GM12878 (cell line): ENCODE measurements around the gene CBLN2. TPM values are rescaled to one million over a fixed set of nuclear protein-coding genes. Genes with fewer than 3 reads are reported as not detected.

Experiments
- ATAC-seq: fragments of 200-7000 bp; cut with Tn5 transposase; 3 replicates; pipeline ENCODE4 v1.9.1; 2020; ENCODE audit warnings: mild to moderate bottlenecking, moderate library complexity
- BruUV-seq: library from RNA; stranded (reverse); fragments of 400-500 nt; replicated peaks from 2 replicates; lab custom pipeline; 2021; lab: Mats Ljungman, UMichigan
- CTCF ChIA-PET: fragments of 300-600 bp; sonication (Branson Sonifier 250); formaldehyde crosslinking; extraction: SDS; loops from one replicate; lab custom pipeline; 2021; ENCODE audit warnings: inconsistent platforms; lab: Yijun Ruan, JAX
- POLR2A ChIA-PET: fragments of 350-600 bp; formaldehyde crosslinking; extraction: SDS; loops from one replicate; lab custom pipeline; 2021; ENCODE audit warnings: inconsistent platforms; lab: Charles Lee
- RAD21 ChIA-PET: fragments of 300-600 bp; sonication (Branson Sonifier 250); formaldehyde crosslinking; loops from one replicate; lab custom pipeline; 2023; ENCODE audit warnings: antibody characterized with exemption; ENCODE audit not compliant: unreplicated experiment; lab: Charles Lee
- SMC1A ChIA-PET: fragments of 300-600 bp; sonication (Branson Sonifier 250); formaldehyde crosslinking; loops from one replicate; lab custom pipeline; 2023; ENCODE audit not compliant: unreplicated experiment, uncharacterized antibody; lab: Charles Lee
- DNase-seq: peaks from one replicate; pipeline ENCODE4 v3.0.0-alpha.2; 2011; ENCODE audit warnings: low read depth, low spot score
- FAIRE-seq: peaks from 3 replicates; lab custom pipeline; 2011; peaks lifted over from hg19 to GRCh38; lab: Jason Lieb, UNC
- H2AFZ ChIP-seq: 2 replicates; pipeline ENCODE4 v1.6.0; 2011; ENCODE audit warnings: low read depth, low read length, control low read depth; ENCODE audit not compliant: control insufficient read depth
- H3K27ac ChIP-seq: 2 replicates; pipeline ENCODE4 v1.5.1; 2011; ENCODE audit warnings: control low read depth; ENCODE audit not compliant: control insufficient read depth, insufficient read depth
- H3K27me3 ChIP-seq, 2 experiments: replicated peaks in 1 of 2; 2 replicates each; pipeline versions ENCODE4 v1.6.0 to v1.6.1; 2011; ENCODE audit warnings: low read length in 1 of 2; ENCODE audit not compliant: control insufficient read depth in 2 of 2, insufficient read depth in 2 of 2
- H3K36me3 ChIP-seq, 2 experiments: 2 replicates each; pipeline ENCODE4 v1.5.1; 2011; ENCODE audit warnings: low read length in 1 of 2; ENCODE audit not compliant: control insufficient read depth in 2 of 2, insufficient read depth in 2 of 2
- H3K4me1 ChIP-seq: 2 replicates; pipeline ENCODE4 v1.6.1; 2011; ENCODE audit warnings: mild to moderate bottlenecking, low read length, moderate library complexity, mixed read lengths; ENCODE audit not compliant: control insufficient read depth, insufficient read depth
- H3K4me2 ChIP-seq: 2 replicates; pipeline ENCODE4 v1.6.0; 2011; ENCODE audit warnings: control low read depth; ENCODE audit not compliant: control insufficient read depth, insufficient read depth
- H3K4me3 ChIP-seq: fragments of 200-600 bp; sonication (generic); 2 replicates; pipeline ENCODE4 v1.5.1; 2016
- H3K79me2 ChIP-seq: 2 replicates; pipeline ENCODE4 v1.6.0; 2011; ENCODE audit warnings: low read length; ENCODE audit not compliant: control insufficient read depth, insufficient read depth
- H3K9ac ChIP-seq: 2 replicates; pipeline ENCODE4 v1.8.0; 2011; ENCODE audit warnings: low read length, control low read depth, mixed read lengths; ENCODE audit not compliant: control insufficient read depth, insufficient read depth
- H3K9me3 ChIP-seq: replicated peaks from 3 replicates; pipeline ENCODE4 v1.5.1; 2011; ENCODE audit warnings: mild to moderate bottlenecking, low read length; ENCODE audit not compliant: control insufficient read depth, insufficient read depth
- H4K20me1 ChIP-seq: 2 replicates; pipeline ENCODE4 v1.6.0; 2011; ENCODE audit not compliant: control insufficient read depth, insufficient read depth
- CEBPB ChIP-seq, 2 experiments: fragments of 150-350 bp in 1 of 2; IDR thresholded peaks; 2 replicates each; pipeline ENCODE4 v1.6.1; 2012 to 2014; ENCODE audit warnings: low read depth in 2 of 2, low read length in 2 of 2, borderline replicate concordance in 1 of 2, inconsistent platforms in 1 of 2
- CHD2 ChIP-seq: IDR thresholded peaks from 2 replicates; pipeline ENCODE4 v1.6.1; 2011; ENCODE audit warnings: low read depth, low read length, improper control_type of control experiment, borderline replicate concordance
- CREB1 ChIP-seq: IDR thresholded peaks from 2 replicates; pipeline ENCODE4 v1.6.1; 2012; ENCODE audit warnings: low read depth, mild to moderate bottlenecking, inconsistent platforms
- EP300 ChIP-seq, 2 experiments: fragments of 150-350 bp in 1 of 2; IDR thresholded peaks; 2 replicates each; pipeline ENCODE4 v1.6.1; 2011 to 2012; ENCODE audit warnings: low read depth in 2 of 2, low read length in 2 of 2, borderline replicate concordance in 1 of 2, improper control_type of control experiment in 1 of 2, inconsistent platforms in 1 of 2; ENCODE audit not compliant: control insufficient read depth in 1 of 2
- IKZF2 ChIP-seq, 2 experiments: fragments of 450-650 bp; IDR thresholded peaks; 2 replicates each; pipeline ENCODE4 v1.6.1; 2017; ENCODE audit warnings: mild to moderate bottlenecking in 2 of 2, moderate library complexity in 2 of 2
- JUNB ChIP-seq: IDR thresholded peaks from 2 replicates; pipeline ENCODE4 v1.6.1; 2016; ENCODE audit warnings: antibody characterized with exemption, mild to moderate bottlenecking
- NR2C2 ChIP-seq: IDR thresholded peaks from 2 replicates; pipeline ENCODE4 v1.6.1; 2011; ENCODE audit warnings: borderline replicate concordance, low read depth; ENCODE audit not compliant: control insufficient read depth, insufficient read length
- NR2F1 ChIP-seq: fragments of 450-650 bp; conservative IDR thresholded peaks from 2 replicates; pipeline ENCODE4 v1.6.1; 2017; ENCODE audit warnings: mild to moderate bottlenecking
- PAX8 ChIP-seq: fragments of 450-650 bp; IDR thresholded peaks from 2 replicates; pipeline ENCODE4 v1.6.1; 2017; ENCODE audit warnings: mild to moderate bottlenecking, moderate library complexity
- RELA ChIP-seq: fragments of 450-650 bp; IDR thresholded peaks from 2 replicates; pipeline ENCODE4 v1.8.0; 2014; ENCODE audit warnings: borderline replicate concordance; ENCODE audit not compliant: partially characterized antibody
- SRF ChIP-seq, 2 experiments: IDR thresholded peaks; 2 replicates each; pipeline ENCODE4 v1.6.1; 2011; ENCODE audit warnings: low read depth in 2 of 2, low read length in 2 of 2, mild to moderate bottlenecking in 1 of 2, moderate library complexity in 1 of 2
- TCF3 ChIP-seq: IDR thresholded peaks from 2 replicates; pipeline ENCODE4 v1.6.1; 2012; ENCODE audit warnings: low read depth, mild to moderate bottlenecking, low read length, borderline replicate concordance; ENCODE audit not compliant: insufficient read depth
- ZBED1 ChIP-seq: IDR thresholded peaks from 2 replicates; pipeline ENCODE4 v1.6.1; 2016; ENCODE audit warnings: borderline replicate concordance
- ZNF217 ChIP-seq: fragments of 450-650 bp; IDR thresholded peaks from 2 replicates; pipeline ENCODE4 v1.6.1; 2017; ENCODE audit warnings: antibody characterized with exemption, mild to moderate bottlenecking
- ZNF384 ChIP-seq: IDR thresholded peaks from 2 replicates; pipeline ENCODE4 v1.6.1; 2012; ENCODE audit warnings: low read depth, mild to moderate bottlenecking, low read length, improper control_type of control experiment, borderline replicate concordance
- WGBS: methylation state at CpG from one replicate; pipeline ENCODE4 v1.1.6; 2016; ENCODE audit warnings: low lambda C conversion rate; ENCODE audit not compliant: insufficient replicate concordance, insufficient coverage; ENCODE audit errors: missing lambda C conversion rate; 5-methylcytosine and 5-hydroxymethylcytosine counted together
- in situ Hi-C: fragments of 300-500 bp; cut with MboI; formaldehyde crosslinking; loops from 9 replicates; pipeline ENCODE4 v1.14.3; 2018; ENCODE audit warnings: mixed read lengths
- intact Hi-C: fragments of 100-400 bp; cut with micrococcal nuclease; formaldehyde crosslinking; loops from one replicate; pipeline ENCODE4 v1.14.2; 2022; ENCODE audit not compliant: unreplicated experiment
- polyA plus RNA-seq, 11 experiments: library from polyadenylated mRNA; depleted of rRNA in 4 of 11; unstranded in 6 of 11; stranded (reverse) in 5 of 11; fragments of >200 nt; fragmentation: Nextera tagmentation in 4 of 11; fragmentation: Illumina TruSeq in 1 of 11; extraction: Ambion mirVana in 4 of 11; extraction: Trizol in 1 of 11; gene quantifications; 1 replicate in 1 of 11; 2 replicates in 10 of 11; pipeline versions ENCODE4 v1.2.1 to v1.2.3, GENCODE V29; 2011 to 2016; ENCODE audit warnings: inconsistent platforms in 2 of 11, missing spikeins in 2 of 11, low read depth in 1 of 11
- total RNA-seq, 4 experiments: library from RNA; depleted of rRNA in 3 of 4; stranded (reverse); fragments of >200 nt in 3 of 4; fragmentation: Illumina TruSeq in 1 of 4; extraction: Trizol in 1 of 4; gene quantifications; 2 replicates each; pipeline versions ENCODE4 v1.2.1 to v1.2.3, GENCODE V29; 2013 to 2021
- TF ChIP-seq, protein P1 (sequence below): fragments of 450-650 bp; formaldehyde crosslinking; IDR thresholded peaks from 2 replicates; pipeline ENCODE4 v1.5.0; 2022; ENCODE audit warnings: mild to moderate bottlenecking, missing genetic modification characterization
- TF ChIP-seq, protein P2 (sequence below): IDR thresholded peaks from 2 replicates; pipeline ENCODE4 v1.6.1; 2012; ENCODE audit warnings: low read depth, low read length, improper control_type of control experiment

Gene CBLN2
- total and polyA plus RNA-seq, 10 of the 15 experiments (the other 5 are each of a cell fraction or from before 2014, with no cell fraction given), result 0.11 to 14.6 (median 0.30) TPM; not detected in 2

DNA sequence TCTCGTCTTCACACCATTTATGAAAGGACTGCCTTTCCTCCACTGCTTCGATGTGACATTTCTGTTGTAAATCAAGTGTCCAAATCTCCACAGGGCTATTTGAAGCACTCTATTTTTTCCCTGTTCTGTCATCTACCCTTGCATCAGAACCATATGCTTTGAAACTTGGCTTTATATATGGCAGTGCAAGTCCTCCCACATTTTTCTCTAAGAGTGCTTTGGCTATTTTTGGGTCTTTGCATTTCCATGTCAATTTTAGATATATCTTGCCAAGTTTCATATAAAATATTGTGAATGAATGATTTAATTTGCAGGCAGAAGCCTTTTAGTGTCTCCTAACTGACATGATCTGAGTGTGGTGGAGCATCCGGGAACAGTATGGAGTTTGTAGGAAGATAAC is 37.8 kb upstream of the CBLN2 start:
- no peaks in the 10 kb centered on the region for H4K20me1 ChIP-seq
- DNase-seq, result no peak
- FAIRE-seq, result no peak
- SMC1A ChIA-PET, result no interaction called here
- WGBS, result 49% methylated on average over 3 of the region's 3 CpGs
- intact Hi-C loops (no loop called here), in situ Hi-C loops (no loop called here)
- TF ChIP-seq SRF (IDR thresholded peaks at IDR 0.05; ENCODE audit: low read depth in 2 of 2, low read length in 2 of 2), result no peak
- TF ChIP-seq CREB1, result no peak
- no peak for TF ChIP-seq ZNF217
- no peak for TF ChIP-seq TCF3
- TF ChIP-seq CHD2, result no peak
- no peak for TF ChIP-seq NR2C2
- no peak for TF ChIP-seq JUNB
- TF ChIP-seq, protein P1, sequence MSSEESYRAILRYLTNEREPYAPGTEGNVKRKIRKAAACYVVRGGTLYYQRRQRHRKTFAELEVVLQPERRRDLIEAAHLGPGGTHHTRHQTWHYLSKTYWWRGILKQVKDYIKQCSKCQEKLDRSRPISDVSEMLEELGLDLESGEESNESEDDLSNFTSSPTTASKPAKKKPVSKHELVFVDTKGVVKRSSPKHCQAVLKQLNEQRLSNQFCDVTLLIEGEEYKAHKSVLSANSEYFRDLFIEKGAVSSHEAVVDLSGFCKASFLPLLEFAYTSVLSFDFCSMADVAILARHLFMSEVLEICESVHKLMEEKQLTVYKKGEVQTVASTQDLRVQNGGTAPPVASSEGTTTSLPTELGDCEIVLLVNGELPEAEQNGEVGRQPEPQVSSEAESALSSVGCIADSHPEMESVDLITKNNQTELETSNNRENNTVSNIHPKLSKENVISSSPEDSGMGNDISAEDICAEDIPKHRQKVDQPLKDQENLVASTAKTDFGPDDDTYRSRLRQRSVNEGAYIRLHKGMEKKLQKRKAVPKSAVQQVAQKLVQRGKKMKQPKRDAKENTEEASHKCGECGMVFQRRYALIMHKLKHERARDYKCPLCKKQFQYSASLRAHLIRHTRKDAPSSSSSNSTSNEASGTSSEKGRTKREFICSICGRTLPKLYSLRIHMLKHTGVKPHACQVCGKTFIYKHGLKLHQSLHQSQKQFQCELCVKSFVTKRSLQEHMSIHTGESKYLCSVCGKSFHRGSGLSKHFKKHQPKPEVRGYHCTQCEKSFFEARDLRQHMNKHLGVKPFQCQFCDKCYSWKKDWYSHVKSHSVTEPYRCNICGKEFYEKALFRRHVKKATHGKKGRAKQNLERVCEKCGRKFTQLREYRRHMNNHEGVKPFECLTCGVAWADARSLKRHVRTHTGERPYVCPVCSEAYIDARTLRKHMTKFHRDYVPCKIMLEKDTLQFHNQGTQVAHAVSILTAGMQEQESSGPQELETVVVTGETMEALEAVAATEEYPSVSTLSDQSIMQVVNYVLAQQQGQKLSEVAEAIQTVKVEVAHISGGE (CRISPR knock-in tag), result no peak
- no peak for TF ChIP-seq EP300 (IDR thresholded peaks at IDR 0.05; ENCODE audit: borderline replicate concordance in 1 of 2, control insufficient read depth in 1 of 2, low read depth in 2 of 2, low read length in 2 of 2)
- TF ChIP-seq RELA, result no peak
- no peak for TF ChIP-seq NR2F1
- no peak for TF ChIP-seq CEBPB (IDR thresholded peaks at IDR 0.05; ENCODE audit: borderline replicate concordance in 1 of 2, low read depth in 2 of 2, low read length in 2 of 2)
- no peak for TF ChIP-seq PAX8
- TF ChIP-seq IKZF2 (IDR thresholded peaks at IDR 0.05), result no peak
- TF ChIP-seq, protein P2, sequence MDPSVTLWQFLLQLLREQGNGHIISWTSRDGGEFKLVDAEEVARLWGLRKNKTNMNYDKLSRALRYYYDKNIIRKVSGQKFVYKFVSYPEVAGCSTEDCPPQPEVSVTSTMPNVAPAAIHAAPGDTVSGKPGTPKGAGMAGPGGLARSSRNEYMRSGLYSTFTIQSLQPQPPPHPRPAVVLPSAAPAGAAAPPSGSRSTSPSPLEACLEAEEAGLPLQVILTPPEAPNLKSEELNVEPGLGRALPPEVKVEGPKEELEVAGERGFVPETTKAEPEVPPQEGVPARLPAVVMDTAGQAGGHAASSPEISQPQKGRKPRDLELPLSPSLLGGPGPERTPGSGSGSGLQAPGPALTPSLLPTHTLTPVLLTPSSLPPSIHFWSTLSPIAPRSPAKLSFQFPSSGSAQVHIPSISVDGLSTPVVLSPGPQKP, result no peak
- TF ChIP-seq ZBED1, result no peak
- no peak for TF ChIP-seq ZNF384
- BruUV-seq, result no TSS peak
- H3K36me3 ChIP-seq, result no peaks in the 10 kb centered on the region
- H3K27me3 ChIP-seq, result no peaks in the 10 kb centered on the region
- CTCF ChIA-PET, result no interaction called here
- POLR2A ChIA-PET, result no interaction called here
- H3K27ac ChIP-seq, result no peak overlapping the region
- H3K9me3 ChIP-seq, result no peaks in the 10 kb centered on the region; the same call in 2 of the 3 replicates
- H3K9ac ChIP-seq, result no peak overlapping the region
- H3K4me3 ChIP-seq, result no peak overlapping the region
- RAD21 ChIA-PET, result no interaction called here
- H3K79me2 ChIP-seq, result no peaks in the 10 kb centered on the region
- no peak overlapping the region for H3K4me2 ChIP-seq
- no peak for ATAC-seq
- H3K4me1 ChIP-seq, result no peaks in the 10 kb centered on the region
- no peak overlapping the region for H2AFZ ChIP-seq
